Hematopoietic multipotent progenitor cell treated with erythropoietin and hydrocortisone succinate and interleukin-3 and kit ligand, for 8 days (in vitro differentiated cells): ENCODE measurements around the gene EIF4G3.
"Not testable (repeated sequence)": the region's sequence is repeated elsewhere in the genome, so short reads cannot be mapped to it uniquely, and the experiment has no call there.

Source experiments
- DNase-seq: peaks from one replicate; pipeline ENCODE4 v3.0.0-alpha.2; 2015

Gene EIF4G3

GRCh38 chr1:20932437-20932977 is 244.2 kb downstream of the EIF4G3 start:
- DNase-seq, result no peak

GRCh38 chr1:20931930-20932436 is 244.7 kb downstream of the EIF4G3 start:
- no peak for DNase-seq

- DNase-seq, result no peak
Observed at GRCh38 chr1:20930427-20930826, 246.3 kb downstream of the EIF4G3 start.

- no peak for DNase-seq
Observed at GRCh38 chr1:20928146-20928545, 248.6 kb downstream of the EIF4G3 start.

GRCh38 chr1:20921285-20921684 is 255.4 kb downstream of the EIF4G3 start:
- no peak for DNase-seq

GRCh38 chr1:20913242-20913641 is 263.5 kb downstream of the EIF4G3 start:
- no peak for DNase-seq

- not testable (repeated sequence) for DNase-seq
Observed at GRCh38 chr1:20907526-20907925, 269.2 kb downstream of the EIF4G3 start.

GRCh38 chr1:20903437-20903836 is 273.3 kb downstream of the EIF4G3 start:
- no peak for DNase-seq

GRCh38 chr1:20900056-20900455 is 276.6 kb downstream of the EIF4G3 start:
- no peak for DNase-seq

- no peak for DNase-seq
Observed at GRCh38 chr1:20899154-20899972, 277.3 kb downstream of the EIF4G3 start.

- DNase-seq, result no peak
Observed at GRCh38 chr1:20896826-20897225, 279.9 kb downstream of the EIF4G3 start.

- no peak for DNase-seq
Observed at GRCh38 chr1:20893931-20894330, 282.8 kb downstream of the EIF4G3 start.

- no peak for DNase-seq
Observed at GRCh38 chr1:20891091-20891490, 285.6 kb downstream of the EIF4G3 start.

GRCh38 chr1:20887246-20887645 is 289.5 kb downstream of the EIF4G3 start:
- no peak for DNase-seq

GRCh38 chr1:20885121-20885520 is 291.6 kb downstream of the EIF4G3 start:
- DNase-seq, result peak; percentile 45

- DNase-seq, result no peak
Observed at GRCh38 chr1:20884513-20884912, 292.2 kb downstream of the EIF4G3 start.

- no peak for DNase-seq
Observed at GRCh38 chr1:20883766-20884165, 292.9 kb downstream of the EIF4G3 start.

GRCh38 chr1:20882837-20883236 is 293.9 kb downstream of the EIF4G3 start:
- DNase-seq, result no peak

GRCh38 chr1:20878799-20879198 is 297.9 kb downstream of the EIF4G3 start:
- DNase-seq, result no peak

GRCh38 chr1:20875198-20875973 is 301.3 kb downstream of the EIF4G3 start:
- DNase-seq, result no peak

GRCh38 chr1:20873311-20873710 is 303.4 kb downstream of the EIF4G3 start:
- no peak for DNase-seq

- no peak for DNase-seq
Observed at GRCh38 chr1:20871419-20871818, 305.3 kb downstream of the EIF4G3 start.

GRCh38 chr1:20870718-20871117 is 306.0 kb downstream of the EIF4G3 start:
- DNase-seq, result no peak

GRCh38 chr1:20868263-20868662 is 308.4 kb downstream of the EIF4G3 start:
- no peak for DNase-seq
